CD4-positive, alpha-beta T cell treated with Interleukin-17A for 1 hour (primary cell): ENCODE results near the gene C21orf91.

Experiments used
- DNase-seq: peaks from one replicate; pipeline ENCODE4 v3.0.0-alpha.2; 2020

Gene C21orf91

DNA sequence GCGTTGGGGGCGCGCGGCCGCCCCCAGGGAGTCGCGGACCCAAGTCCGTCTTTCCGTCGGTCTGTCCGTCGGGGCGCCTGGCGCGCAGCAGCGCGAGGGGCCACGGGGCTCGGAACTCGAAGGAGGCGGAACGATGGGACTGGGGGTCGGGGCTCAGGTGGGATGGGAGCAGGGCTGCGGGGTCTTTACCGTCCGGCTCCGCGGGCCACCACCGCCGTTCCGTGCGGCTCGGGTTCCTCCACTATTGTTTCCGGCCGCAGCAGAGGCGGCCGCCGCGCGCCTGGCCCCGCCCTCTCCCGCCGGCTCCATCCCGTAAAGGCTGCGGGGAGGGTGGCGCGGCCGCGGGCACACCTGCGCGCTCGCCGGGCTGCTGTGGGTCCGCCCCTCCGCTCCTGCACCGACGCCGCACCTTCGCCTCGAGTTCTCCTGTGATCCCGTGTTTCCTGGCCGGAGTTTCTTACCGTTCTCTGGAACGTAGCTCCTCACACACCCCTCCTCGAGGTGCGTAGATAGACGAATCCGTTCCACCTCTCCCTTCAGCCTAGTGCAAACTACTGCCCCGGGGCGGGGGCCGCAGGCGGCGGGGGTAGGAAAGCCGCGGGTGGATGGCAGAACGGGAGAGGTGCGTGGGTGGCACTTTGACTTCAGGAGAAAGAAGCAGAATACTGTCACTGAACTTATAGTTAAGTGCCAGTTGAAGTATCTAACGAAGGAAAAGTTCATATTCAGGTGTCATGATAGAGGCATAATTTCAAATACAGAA lies at the start of gene C21orf91:
C21orf91 (minus strand) TSS at position 243 of the 763 bp plus-strand sequence. CDS start 1,038 bp downstream, outside the sequence.
- peak; percentile 92 for DNase-seq

DNA sequence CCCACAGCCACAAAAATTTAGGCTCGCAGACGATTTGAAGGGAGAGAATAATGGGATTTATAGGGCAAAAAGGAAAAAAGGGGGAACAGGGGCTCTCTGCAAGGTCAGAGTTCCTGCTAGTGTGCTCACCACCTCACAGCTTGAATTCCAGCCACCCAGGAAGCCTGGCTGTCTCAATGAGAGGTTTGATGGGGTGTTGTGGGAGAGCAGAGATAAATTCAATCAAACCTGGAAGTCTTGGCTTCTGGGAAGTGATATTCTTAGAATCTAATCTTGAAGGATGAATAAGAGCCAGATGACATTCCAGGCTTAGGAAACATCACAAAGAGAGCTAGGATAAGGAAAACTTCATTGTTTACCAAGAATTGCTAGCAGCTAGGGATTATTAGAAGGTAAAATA lies 47.4 kb upstream of the C21orf91 start:
- DNase-seq: no peak

DNA sequence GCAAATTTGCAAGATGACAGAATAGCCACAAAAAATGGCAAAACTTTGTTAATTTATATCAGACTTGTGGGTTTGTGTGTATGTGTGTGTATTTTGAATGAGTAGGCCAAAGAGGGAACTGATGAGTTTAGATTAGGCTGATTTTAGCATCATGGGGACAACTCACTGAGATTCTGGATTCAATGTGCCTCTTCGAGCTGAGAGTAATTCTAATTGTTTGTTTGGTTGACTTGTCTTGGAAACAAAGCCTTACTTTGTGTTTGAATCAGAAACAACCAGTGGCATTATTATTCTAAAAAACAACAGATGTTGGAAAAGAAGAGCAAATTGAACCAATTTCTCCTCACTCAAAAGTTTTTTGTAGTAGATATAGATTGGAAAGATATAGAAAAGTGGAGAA lies 40.5 kb upstream of the C21orf91 start:
- no peak for DNase-seq

DNA sequence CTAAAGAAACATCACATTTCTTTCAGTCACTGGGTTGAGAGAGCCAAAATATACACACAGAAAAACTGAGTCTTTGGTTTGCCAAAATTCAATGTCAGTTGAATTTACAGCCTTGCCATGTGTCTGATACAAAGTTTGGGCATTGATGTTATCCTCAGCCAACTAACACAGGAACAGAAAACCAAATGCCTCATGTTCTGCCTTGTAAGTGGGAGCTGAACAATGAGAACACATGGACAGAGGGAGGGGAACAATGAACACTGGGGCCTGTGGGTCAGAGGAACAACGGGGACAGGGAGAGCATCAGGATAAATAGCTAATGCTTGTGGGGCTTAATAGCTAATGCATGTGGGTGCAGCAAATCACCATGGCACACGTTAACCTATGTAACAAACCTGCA lies 39.6 kb upstream of the C21orf91 start:
- DNase-seq: no peak

DNA sequence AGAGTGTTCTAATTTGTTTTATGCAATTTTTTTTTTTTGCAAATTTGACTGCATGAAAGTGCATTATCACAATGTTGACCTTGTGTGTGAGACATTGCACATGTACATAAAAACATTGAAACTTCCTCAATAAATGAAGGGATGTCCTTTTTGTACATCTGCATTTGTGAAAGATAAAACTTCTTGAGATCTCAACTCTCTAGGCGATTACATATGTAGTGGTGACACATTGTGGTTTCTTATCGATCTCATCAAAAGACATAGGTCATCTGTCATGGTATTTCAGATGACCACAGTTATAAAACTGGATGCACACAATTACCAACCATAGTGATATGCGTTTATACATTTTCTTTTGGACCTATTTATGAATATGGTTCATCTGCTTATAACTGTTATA lies 35.6 kb upstream of the C21orf91 start:
- no peak for DNase-seq

DNA sequence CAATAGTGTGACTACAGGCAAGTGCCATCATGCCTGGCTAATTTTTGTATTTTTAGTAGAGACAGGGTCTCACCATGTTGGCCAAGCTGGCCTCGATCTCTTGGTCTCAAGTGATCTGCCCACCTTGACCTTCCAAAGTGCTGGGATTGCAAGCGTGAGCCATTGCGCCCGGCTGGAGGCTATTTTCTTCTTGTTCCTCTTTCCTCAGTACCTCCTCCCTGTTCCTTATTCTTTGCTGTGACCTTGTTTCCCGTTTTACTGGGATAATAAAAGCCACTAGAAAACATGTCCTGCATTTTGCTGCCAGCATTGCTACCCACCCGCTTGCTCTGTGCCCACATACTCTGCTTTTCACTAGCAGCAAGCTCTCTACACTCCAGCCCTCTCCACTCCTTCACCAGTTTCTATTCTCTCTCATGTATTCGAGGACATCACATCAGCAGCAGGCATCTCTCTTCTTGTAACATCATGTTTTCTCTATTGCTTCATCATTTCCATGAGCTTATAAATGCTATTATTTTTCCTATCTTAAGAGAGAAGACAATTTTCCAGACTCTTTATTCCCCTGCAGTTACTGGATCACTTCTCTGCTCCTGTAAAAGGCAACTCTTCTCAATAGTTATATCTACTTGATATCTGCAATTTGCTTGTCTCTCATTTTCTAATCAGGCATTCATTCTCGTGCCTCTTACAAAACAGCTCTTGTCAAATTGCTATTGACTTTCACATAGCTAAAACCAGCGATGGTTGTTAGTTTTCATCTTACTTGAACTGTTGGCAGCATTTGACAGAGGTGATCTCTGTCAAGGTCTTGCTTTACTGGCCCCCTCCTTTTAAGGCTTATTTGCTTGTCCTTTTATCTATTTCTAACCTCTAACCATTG lies 34.5 kb upstream of the C21orf91 start:
- no peak for DNase-seq

DNA sequence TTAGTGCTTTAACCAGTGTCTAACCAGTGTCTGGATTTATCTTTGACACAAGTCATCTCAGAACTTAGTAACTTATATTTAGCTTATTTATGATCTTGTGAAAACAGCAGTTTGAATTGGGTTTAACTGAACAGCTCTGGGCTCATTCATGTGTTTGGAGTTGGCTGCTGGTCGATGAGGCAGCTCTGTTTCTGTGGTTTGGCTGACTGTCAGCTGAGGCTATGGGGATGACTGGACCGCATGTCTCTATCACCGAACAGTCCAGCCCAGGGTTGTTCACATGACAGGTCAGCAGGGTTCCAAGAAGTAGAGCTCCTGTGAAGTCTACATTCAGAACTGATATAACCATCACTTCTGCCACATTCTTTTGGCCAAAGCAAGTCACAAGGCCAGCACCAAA lies 29.1 kb upstream of the C21orf91 start:
- DNase-seq: no peak

DNA sequence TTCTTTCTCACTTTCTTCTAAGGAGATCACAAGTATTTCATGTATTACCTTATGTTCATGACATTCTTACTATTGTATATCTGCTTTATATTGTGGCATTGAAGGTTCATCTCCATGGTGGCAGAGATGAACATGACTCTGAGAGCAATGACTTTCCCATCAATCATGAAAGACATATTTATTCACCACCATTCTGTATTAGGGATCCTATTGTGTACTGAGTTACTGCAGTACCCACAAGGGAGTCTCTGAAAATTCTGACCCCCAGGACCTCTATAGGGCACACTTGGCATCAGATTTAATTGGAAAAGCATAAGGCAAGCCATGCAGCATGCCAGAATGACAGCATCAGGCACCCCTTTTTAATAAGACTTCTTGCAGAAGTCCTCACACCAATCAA lies 21.9 kb upstream of the C21orf91 start:
- no peak for DNase-seq

DNA sequence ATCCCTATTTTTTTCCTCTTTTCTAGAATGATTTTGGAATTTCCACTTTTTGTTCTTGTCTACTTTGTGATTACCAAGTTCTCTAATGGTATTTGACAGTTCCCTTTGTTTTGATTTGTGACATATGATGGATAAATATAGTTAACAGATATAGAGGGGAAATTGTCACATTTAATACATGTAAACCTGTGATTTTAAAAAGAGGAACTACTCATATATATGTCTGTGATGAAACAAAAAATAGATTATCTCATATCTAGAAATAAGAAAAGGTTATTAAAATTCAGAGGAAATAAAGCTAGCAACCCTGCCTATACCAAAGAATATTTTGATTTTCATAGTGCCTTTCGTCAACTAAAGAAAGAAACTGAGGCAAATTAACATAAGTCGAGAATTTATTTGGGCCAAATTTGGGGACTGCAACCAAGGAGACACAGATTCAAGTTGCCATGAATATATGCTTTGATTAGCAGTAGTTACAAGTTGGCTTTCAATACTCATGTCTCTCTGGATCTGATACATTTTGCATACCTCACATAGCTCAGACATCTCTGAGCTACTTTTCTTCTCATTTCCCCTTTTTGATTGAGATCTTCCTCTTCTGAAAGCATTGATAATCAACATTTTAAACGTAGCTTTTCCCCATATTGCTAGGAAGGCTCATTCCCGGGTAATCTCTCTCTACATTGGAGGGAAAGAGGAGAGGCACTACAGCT lies 15.6 kb upstream of the C21orf91 start:
- no peak for DNase-seq

DNA sequence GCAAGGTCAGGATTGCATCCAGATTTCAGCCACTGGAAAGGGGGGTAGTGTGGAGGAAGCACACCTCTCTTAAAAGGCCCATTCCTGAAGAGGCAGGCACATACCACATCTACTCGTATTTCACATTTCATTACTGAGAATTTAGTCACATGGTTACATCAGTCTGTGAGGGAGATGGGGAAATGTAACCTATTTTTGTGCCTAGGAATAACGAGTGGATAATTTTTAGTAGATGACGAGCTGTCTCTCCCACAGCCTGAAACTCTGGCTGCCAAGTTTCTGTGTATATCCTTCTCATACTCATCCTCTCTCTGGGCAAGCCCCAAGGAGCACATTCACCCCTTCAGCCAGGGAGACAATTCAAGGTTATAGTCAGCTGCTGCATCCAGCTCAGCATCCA lies 10.3 kb upstream of the C21orf91 start:
- DNase-seq: no peak

DNA sequence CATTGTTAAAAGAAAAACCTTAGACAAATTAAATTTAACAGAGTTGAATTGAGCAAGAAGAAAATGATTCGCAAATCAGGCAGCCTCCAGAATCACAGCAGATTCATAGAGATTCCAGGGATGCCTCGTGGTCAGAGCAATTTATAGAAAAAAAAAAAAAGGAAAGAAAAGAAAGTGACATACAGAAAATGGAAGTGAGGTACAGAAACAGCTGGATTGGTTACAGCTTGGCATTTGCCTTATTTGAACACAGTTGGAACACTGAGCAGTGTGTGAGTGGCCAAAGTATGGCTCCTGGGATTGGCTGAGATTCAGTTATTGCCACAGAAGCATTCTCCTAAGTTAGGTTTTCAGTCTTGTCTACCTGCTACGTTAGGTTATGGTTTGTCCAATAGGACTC lies 9.1 kb upstream of the C21orf91 start:
- DNase-seq: no peak

DNA sequence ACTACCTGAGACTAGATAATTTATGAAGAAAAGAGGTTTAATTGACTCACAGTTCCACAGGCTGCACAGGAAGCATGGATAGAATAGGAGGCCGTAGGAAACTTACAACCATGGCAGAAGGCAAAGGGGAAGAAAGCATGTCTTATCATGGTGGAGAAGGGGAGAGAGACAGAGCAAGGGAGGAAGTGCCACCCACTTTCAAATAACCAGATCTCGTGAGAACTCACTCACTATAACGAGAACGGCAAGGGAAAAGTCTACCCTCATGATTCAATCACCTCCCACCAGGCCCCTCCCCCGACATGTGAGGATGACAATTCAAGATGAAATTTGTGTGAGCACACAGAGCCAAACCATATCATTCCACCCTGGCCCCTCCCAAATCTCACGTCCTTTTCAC lies 4.7 kb upstream of the C21orf91 start:
- DNase-seq: no peak

DNA sequence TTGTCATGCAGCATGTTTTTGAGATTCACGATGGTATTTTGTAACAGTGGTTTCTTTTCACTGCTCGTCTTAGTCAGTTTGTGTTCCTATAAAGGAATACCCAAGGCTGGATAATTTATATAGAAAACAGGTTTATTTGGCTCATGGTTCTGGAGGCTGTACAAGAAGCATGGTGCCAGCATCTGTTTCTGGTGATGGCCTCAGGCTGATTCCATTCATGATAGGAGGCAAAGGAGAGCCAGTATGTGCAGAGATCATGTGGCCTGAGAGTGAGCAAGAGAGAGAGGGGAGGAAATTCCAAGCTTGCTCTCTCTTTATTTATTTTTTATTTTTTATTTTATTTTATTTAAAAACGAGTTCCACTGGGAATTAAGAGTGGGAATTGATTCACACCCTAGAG lies 2.0 kb upstream of the C21orf91 start:
- no peak for DNase-seq

DNA sequence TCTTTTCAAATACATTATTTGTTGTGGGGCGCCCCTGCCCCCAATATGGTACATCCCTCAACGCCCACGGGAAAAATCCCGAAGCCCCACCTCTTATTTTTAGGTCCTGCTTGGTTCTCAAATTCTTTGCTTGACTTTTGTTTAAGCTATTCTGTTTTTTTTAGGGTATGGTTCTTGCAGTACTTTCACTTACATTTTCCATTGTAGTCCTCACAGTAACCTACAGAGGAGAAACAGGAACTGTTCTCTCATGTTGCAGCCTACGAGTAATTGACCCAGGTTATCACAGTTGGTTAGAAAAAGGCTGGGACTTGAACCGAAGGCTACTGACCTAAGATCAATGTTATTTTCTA lies 697 bp upstream of the C21orf91 start:
- no peak for DNase-seq

DNA sequence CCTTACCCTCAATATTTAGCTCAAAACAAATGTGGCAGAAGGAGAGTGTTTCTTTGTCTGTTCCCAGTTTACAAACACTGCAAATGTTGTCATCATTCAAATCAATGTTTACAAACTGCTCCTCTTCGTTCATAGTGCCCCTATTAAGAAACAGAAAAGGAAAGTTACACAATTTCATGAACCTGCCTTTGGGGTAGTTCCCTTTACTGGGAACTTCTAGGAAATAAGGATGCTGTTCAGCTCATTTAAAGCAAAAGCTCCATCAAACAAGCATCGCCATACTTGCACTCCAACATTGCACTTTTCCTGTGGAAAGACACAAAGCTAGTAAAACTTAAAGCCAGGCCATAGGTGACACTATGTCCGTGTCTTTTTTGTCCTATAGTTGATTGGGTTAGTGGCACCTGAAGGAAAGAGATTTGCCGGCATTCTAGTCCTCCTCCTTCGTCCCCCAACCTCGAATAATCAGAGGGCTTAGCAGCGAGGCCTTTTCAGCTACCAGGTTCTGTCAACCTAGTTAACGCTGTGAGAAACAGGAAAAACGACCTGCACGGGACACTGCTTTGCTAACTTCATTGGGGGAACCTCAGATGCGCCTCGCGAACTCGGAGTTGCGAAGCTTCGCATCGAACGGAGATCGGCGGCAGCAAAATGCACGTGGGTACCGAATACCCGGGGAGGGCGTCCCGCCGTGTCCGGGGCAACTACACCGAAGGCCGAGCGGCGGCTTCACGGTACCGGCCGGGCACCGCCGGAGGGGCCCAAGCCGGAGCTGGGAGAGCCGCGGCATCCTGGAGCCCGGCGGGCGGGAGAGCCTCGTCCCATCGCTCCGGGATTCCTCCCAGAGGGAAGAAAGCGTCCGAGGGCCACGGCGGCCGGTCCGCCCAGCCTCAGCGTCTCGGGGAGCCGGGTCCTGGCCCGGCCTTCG lies 706 bp downstream of the C21orf91 start:
- DNase-seq: peak; percentile 58

DNA sequence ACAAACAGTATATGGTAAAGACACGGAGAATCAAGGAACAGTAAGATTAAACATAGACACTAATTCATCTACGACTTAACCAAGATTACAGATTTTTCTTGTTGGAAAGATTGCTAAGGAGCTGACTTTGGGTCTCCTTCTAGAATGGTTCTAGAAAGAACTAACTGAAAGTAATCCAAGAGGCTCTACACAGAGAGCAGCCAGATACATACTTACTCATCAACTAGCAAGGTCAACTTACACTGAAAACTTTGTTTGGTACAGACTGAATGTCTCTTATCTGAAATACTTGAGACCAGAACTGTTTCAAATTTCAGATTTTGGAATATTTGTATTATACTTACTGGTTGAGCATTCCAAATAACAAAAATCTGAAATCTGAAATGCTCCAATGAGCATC lies 5.8 kb downstream of the C21orf91 start:
- DNase-seq: no peak

DNA sequence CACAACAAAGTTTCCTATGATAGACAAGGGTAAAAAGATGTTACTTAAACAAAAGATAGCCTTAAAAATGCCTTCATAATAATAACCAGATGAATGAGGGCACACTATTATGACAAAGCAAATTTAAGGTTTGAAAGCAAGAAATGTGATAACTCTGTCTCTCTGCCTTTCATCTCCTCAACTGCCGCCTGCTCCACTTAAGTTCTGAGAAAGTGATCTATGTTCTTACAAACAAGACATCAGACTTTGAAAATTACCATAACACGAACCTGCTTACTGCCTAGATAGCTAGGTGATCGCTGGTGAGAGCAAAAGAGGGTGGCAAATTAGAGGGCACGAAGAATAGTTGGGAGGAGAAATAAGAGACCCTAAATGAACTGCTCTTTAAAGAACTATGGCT lies 13.2 kb downstream of the C21orf91 start:
- DNase-seq: no peak

DNA sequence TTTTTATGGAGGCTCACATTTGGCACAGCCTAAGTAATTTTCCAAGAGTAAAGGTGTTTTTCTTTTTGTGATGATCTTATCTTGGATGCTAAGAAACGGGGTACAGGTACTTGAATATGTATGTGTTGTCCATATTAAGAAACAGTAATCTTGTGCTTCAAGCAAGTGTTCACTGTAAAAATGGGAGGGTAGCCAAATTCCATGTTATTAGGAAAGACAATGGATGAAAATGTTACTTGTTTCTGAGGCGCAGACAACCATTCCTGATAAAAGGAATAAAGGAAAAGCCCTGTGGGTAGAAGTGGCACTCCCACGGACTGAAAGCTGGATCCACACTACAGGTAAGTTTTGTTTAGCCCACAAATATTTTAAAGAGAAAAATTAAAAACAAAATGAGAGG lies 15.6 kb downstream of the C21orf91 start:
- no peak for DNase-seq

DNA sequence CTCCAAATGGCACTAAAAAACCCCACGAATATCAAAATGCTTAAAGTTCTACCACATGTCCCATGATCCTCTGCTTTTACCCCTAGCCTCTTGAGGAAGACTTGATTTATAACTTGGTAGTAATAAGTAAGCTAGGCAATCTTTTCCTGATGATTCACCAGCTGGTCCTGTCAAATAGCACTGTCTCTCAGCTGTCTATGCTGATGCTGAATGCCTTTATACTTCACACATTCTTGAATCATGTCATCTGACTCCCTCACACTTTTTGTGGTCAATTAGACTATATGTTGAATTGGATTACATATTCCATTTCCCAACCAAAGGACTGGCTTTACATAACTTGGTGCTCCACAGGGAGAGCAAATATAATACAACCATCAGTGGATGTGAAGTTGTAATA lies 16.6 kb downstream of the C21orf91 start:
- DNase-seq: no peak

DNA sequence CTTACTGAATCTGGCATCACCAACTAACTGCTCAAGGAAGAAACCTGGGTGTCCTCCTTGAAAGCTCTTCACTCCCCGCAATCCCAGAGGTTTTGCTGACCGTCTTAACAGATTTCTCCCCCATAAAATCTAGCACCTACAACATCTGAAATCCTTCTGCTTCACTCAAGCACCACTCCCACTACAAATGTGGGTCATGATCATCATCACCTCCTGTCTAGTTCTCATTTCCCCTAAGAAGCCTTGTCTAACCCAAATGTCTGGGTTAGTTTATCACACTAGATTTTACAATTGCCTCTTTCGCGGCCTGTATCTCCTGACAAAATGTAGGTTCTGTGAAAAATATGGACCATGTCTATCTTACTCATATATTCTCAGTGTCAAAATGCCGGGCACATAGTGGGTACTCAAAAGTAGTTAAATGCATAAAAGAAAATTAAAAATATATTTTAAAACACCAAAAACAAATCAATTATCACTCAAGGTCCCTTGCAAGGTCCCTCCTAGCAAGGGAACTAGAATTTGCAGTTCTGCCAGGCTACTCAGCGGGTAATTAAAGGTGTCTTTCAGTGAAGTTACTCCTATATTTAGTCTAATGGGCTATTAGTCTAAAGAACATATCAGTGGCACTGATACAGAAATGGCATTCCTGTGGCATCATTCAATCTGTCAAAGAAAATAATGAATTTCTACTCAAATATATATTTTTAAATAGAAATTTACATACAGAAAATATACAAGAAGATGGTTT lies 19.6 kb downstream of the C21orf91 start:
- peak; percentile 66 for DNase-seq

DNA sequence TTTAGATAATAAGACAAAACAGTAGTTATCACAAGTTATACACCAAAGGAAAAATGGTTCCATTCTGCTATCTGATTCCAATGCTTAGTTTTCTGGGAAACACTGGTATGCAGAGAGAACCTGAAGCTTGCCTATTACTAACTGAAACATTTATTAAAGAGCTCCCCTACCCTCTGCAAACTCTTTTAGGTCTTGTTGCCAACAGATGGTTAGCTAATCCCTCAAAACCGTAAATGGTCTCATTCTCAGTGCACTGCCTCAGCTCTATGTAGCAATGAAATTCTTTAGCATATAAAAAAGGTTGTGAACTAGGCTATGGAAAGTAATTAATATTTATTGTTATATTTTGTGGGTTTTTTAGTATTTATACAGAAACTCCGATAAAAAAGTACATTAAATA lies 20.4 kb downstream of the C21orf91 start:
- no peak for DNase-seq

DNA sequence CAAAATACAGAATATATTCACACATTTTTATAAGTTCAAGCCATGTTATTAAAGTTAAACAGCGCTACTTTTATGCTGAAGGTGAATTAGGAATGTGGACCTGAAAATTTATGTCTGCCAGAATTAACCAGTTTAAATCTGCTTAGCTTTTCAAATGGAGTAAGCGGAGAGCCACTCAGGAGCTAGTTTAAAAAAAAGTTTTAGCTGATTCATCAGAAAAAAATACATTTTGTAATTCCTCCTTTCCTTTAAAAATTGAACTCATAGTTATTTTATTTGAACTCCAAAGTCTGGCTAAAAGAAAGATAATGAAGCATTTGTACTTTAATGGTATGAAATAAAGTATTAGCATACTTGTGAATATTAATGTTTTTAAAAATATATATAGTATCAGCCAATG lies 21.2 kb downstream of the C21orf91 start:
- no peak for DNase-seq
